ENCODE data around the gene SH3D21.

SH3D21 gene

DNA sequence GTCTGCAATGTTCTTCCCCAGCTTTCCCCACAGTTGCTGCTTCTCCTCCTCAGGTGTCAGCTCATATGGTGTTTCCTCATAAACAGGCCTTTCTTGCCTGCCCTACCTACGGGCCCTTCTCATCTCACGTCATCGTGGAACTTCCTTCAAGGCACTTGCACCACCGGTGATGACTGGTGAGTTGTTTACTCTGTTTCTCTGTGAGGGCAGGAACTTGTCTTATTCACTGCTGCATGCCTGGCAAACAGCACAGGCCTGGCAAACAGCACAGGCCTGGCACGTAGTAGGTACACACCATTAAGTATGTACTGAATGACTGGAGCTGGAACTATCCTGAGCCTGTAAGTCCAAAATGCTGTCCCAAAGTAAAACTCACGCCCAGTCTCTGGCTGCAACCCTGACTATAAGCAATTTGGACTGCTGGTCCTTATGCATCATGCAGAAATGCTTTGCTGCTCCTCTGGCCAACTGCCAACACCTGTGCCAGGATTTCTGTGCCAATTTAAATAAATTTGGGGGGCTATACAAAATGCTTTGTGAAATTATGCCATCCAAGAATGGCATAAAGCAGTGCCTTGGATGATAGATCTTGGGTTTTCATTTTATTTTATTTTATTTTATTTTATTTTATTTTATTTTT is 53.9 kb downstream of the SH3D21 start:
- no peaks in the 10 kb centered on the region for H3K27me3 ChIP-seq (ENCODE audit: insufficient read depth, poor library complexity, severe bottlenecking)
- 0 out of 2 replicates have a peak overlapping the region, but pooled peaks have one; percentile 21 for H3K27ac ChIP-seq (replicated peaks)
- peak in 1 of 2 experiments; percentile 78 for DNase-seq (ENCODE audit: low read depth in 1 of 2, low spot score in 1 of 2)
- H3K4me3 ChIP-seq (replicated peaks; ENCODE audit: insufficient read depth, low read length), result no peak overlapping the region
- TF ChIP-seq POLR2AphosphoS5 (IDR thresholded peaks at IDR 0.05; ENCODE audit: low read depth) (no peak), SPI1 (IDR thresholded peaks at IDR 0.05; ENCODE audit: borderline replicate concordance, low read depth) (no peak)
- TF ChIP-seq, protein P1, sequence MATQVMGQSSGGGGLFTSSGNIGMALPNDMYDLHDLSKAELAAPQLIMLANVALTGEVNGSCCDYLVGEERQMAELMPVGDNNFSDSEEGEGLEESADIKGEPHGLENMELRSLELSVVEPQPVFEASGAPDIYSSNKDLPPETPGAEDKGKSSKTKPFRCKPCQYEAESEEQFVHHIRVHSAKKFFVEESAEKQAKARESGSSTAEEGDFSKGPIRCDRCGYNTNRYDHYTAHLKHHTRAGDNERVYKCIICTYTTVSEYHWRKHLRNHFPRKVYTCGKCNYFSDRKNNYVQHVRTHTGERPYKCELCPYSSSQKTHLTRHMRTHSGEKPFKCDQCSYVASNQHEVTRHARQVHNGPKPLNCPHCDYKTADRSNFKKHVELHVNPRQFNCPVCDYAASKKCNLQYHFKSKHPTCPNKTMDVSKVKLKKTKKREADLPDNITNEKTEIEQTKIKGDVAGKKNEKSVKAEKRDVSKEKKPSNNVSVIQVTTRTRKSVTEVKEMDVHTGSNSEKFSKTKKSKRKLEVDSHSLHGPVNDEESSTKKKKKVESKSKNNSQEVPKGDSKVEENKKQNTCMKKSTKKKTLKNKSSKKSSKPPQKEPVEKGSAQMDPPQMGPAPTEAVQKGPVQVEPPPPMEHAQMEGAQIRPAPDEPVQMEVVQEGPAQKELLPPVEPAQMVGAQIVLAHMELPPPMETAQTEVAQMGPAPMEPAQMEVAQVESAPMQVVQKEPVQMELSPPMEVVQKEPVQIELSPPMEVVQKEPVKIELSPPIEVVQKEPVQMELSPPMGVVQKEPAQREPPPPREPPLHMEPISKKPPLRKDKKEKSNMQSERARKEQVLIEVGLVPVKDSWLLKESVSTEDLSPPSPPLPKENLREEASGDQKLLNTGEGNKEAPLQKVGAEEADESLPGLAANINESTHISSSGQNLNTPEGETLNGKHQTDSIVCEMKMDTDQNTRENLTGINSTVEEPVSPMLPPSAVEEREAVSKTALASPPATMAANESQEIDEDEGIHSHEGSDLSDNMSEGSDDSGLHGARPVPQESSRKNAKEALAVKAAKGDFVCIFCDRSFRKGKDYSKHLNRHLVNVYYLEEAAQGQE (IDR thresholded peaks at IDR 0.05; ENCODE audit: insufficient replicate concordance, low read depth), result no peak

DNA sequence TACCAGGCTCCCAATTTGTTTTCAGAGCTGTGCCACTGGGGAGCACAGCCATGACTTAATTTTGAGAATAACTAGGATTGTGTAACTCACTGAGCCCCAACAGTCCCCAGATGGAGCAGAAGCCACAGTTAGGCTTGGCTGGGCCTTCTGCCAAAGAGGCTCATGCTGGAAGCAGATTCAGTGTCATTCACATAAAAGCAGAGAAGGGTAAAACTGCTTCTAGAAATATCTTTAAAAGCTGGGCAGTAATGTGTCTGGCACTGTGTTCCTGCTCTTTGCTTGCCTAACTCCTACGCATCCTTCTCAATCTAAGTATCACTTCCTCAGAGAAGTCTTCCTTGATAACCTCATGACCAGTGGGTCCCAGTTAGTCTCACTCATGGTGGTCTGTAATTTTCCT is 59.2 kb downstream of the SH3D21 start:
- peak; percentile 48; the same call in 1 of the 2 replicates for TF ChIP-seq SPI1 (IDR thresholded peaks at IDR 0.05; ENCODE audit: borderline replicate concordance, low read depth)
- no peak for TF ChIP-seq POLR2AphosphoS5 (IDR thresholded peaks at IDR 0.05; ENCODE audit: low read depth)
- DNase-seq (ENCODE audit: low read depth in 1 of 2, low spot score in 1 of 2), result peak in 1 of 2 experiments; percentile 65
- no peaks in the 10 kb centered on the region for H3K27me3 ChIP-seq (ENCODE audit: insufficient read depth, poor library complexity, severe bottlenecking)
- H3K4me3 ChIP-seq (replicated peaks; ENCODE audit: insufficient read depth, low read length), result no peak overlapping the region
- peak overlapping the region; percentile 47 for H3K27ac ChIP-seq (replicated peaks)

GRCh38 chr1:36366091-36366661 is 60.0 kb downstream of the SH3D21 start:
- Histone ChIP-seq H3K27me3 (ENCODE audit: insufficient read depth, poor library complexity, severe bottlenecking) (no peaks in the 10 kb centered on the region), H3K27ac (replicated peaks) (peak overlapping the region; percentile 47; the same call in 1 of the 2 replicates), H3K4me3 (replicated peaks; ENCODE audit: insufficient read depth, low read length) (no peak overlapping the region)
- TF ChIP-seq, protein P1 (IDR thresholded peaks at IDR 0.05; ENCODE audit: insufficient replicate concordance, low read depth), result no peak
- peak in 1 of 2 experiments; percentile 76 for DNase-seq (ENCODE audit: low read depth in 1 of 2, low spot score in 1 of 2)

GRCh38 chr1:36367066-36367465 is 60.9 kb downstream of the SH3D21 start:
- Histone ChIP-seq H3K4me3 (replicated peaks; ENCODE audit: insufficient read depth, low read length) (no peak overlapping the region), H3K27me3 (ENCODE audit: insufficient read depth, poor library complexity, severe bottlenecking) (no peaks in the 10 kb centered on the region), H3K27ac (replicated peaks) (no peak overlapping the region)
- DNase-seq (ENCODE audit: low read depth in 1 of 2, low spot score in 1 of 2), result no peak
- no peak for TF ChIP-seq POLR2AphosphoS5 (IDR thresholded peaks at IDR 0.05; ENCODE audit: low read depth)
- no peak for TF ChIP-seq CTCF (IDR thresholded peaks at IDR 0.05; ENCODE audit: insufficient read depth, low read length)
- TF ChIP-seq GABPA (IDR thresholded peaks at IDR 0.05; ENCODE audit: low read depth), result no peak
- no peak for TF ChIP-seq SPI1 (IDR thresholded peaks at IDR 0.05; ENCODE audit: borderline replicate concordance, low read depth)
- TF ChIP-seq, protein P1 (IDR thresholded peaks at IDR 0.05; ENCODE audit: insufficient replicate concordance, low read depth), result no peak

All from HL-60 (cell line).